Activated gamma-delta T cell treated with anti-CD3 and anti-CD28 coated beads, Interleukin-2, amount 50 U/mL, for 16 hours (primary cell): ENCODE data around the gene RIOK1.
"Not testable (repeated sequence)": the region's sequence is repeated elsewhere in the genome, so short reads cannot be mapped to it uniquely, and the experiment has no call there.

Experiments used
- DNase-seq: peaks from one replicate; pipeline ENCODE4 v3.0.0-alpha.2; 2020; ENCODE audit warnings: low read depth

The RIOK1 gene

GRCh38 chr6:7441048-7441775, 51.6 kb downstream of the RIOK1 start:
- DNase-seq: no peak

GRCh38 chr6:7442467-7442866, 52.9 kb downstream of the RIOK1 start:
- no peak for DNase-seq

- DNase-seq: no peak
These were observed 55.5 kb downstream of the RIOK1 start for GRCh38 chr6:7445101-7445500.

- DNase-seq: no peak
These were observed 56.4 kb downstream of the RIOK1 start for GRCh38 chr6:7445885-7446461.

- no peak for DNase-seq
These were observed 57.2 kb downstream of the RIOK1 start for GRCh38 chr6:7446619-7447325.

GRCh38 chr6:7448232-7448631, 58.6 kb downstream of the RIOK1 start:
- no peak for DNase-seq

- no peak for DNase-seq
These were observed 59.4 kb downstream of the RIOK1 start for GRCh38 chr6:7449018-7449417.

GRCh38 chr6:7451326-7451725, 61.7 kb downstream of the RIOK1 start:
- no peak for DNase-seq

GRCh38 chr6:7452898-7453297, 63.3 kb downstream of the RIOK1 start:
- DNase-seq: no peak

- DNase-seq: no peak
These were observed 65.2 kb downstream of the RIOK1 start for GRCh38 chr6:7454696-7455358.

- DNase-seq: not testable (repeated sequence)
These were observed 66.7 kb downstream of the RIOK1 start for GRCh38 chr6:7456302-7456701.

- DNase-seq: no peak
These were observed 71.8 kb downstream of the RIOK1 start for GRCh38 chr6:7461416-7461815.

- DNase-seq: no peak
These were observed 74.2 kb downstream of the RIOK1 start for GRCh38 chr6:7463785-7464184.

GRCh38 chr6:7467007-7467897, 77.6 kb downstream of the RIOK1 start:
- DNase-seq: no peak
